Neural cell (in vitro differentiated cells): ENCODE results near the gene TTC39A. TPM values are rescaled to one million over a fixed set of nuclear protein-coding genes. Genes with fewer than 3 reads are reported as not detected.
"Not testable (repeated sequence)": the region's sequence is repeated elsewhere in the genome, so short reads cannot be mapped to it uniquely, and the experiment has no call there.

Experiments
- H2AFZ ChIP-seq: fragments of 200-600, 300-800 bp; sonication (generic), shearing (Covaris generic); 2 replicates; pipeline ENCODE4 v1.6.0; 2014; ENCODE audit warnings: low read depth, mild to moderate bottlenecking, antibody characterized with exemption, low read length, moderate library complexity
- H3F3A ChIP-seq: fragments of 200-600 bp; shearing (Covaris generic); 2 replicates; pipeline ENCODE4 v1.6.1; 2016; ENCODE audit warnings: mild to moderate bottlenecking, moderate library complexity, mixed read lengths, antibody characterized with exemption, low read length; ENCODE audit not compliant: insufficient read depth, poor library complexity, severe bottlenecking
- H3K27ac ChIP-seq: fragments of 200-600, 300-800 bp; sonication (generic), shearing (Covaris generic); 2 replicates; pipeline ENCODE4 v1.5.1; 2014; ENCODE audit warnings: mild to moderate bottlenecking, low read length, moderate library complexity
- H3K27me3 ChIP-seq: fragments of 300-800, 200-600 bp; sonication (generic), shearing (Covaris generic); 2 replicates; pipeline ENCODE4 v1.6.0; 2014; ENCODE audit warnings: mild to moderate bottlenecking, low read depth, low read length, moderate library complexity; ENCODE audit not compliant: insufficient read depth
- H3K36me3 ChIP-seq: fragments of 300-800, 200-600 bp; sonication (generic), shearing (Covaris generic); 2 replicates; pipeline ENCODE4 v1.5.1; 2014; ENCODE audit warnings: mild to moderate bottlenecking, antibody characterized with exemption, low read length, moderate library complexity; ENCODE audit not compliant: insufficient read depth
- H3K4me2 ChIP-seq: fragments of 300-800, 200-600 bp; sonication (generic), shearing (Covaris generic); 2 replicates; pipeline ENCODE4 v1.6.0; 2014; ENCODE audit warnings: mild to moderate bottlenecking, low read length
- H3K4me3 ChIP-seq: fragments of 300-800, 200-600 bp; sonication (generic), shearing (Covaris generic); 2 replicates; pipeline ENCODE4 v1.5.1; 2014; ENCODE audit warnings: mild to moderate bottlenecking, low read length, moderate library complexity
- H3K79me2 ChIP-seq: fragments of 200-600 bp; shearing (Covaris generic); replicated peaks from 2 replicates; pipeline ENCODE4 v1.6.0; 2014; ENCODE audit warnings: mild to moderate bottlenecking, low read length, moderate library complexity; ENCODE audit not compliant: insufficient read depth
- H3K9ac ChIP-seq: fragments of 300-800, 200-600 bp; sonication (generic), shearing (Covaris generic); 2 replicates; pipeline ENCODE4 v1.6.1; 2016; ENCODE audit warnings: mild to moderate bottlenecking, low read length, mixed read lengths
- H3K9me2 ChIP-seq: fragments of 200-600 bp; shearing (Covaris generic); 2 replicates; pipeline ENCODE4 v1.6.1; 2016; ENCODE audit warnings: mild to moderate bottlenecking, low read length, mixed read lengths; ENCODE audit not compliant: insufficient read depth
- H3K9me3 ChIP-seq: fragments of 200-600, 300-800 bp; sonication (generic), shearing (Covaris generic); 2 replicates; pipeline ENCODE4 v1.6.1; 2016; ENCODE audit warnings: mild to moderate bottlenecking, mixed run types, low read length, moderate library complexity, mixed read lengths
- H4K20me1 ChIP-seq: fragments of 200-600 bp; shearing (Covaris generic); 2 replicates; pipeline ENCODE4 v1.6.1; 2016; ENCODE audit warnings: mild to moderate bottlenecking, mixed run types; ENCODE audit not compliant: insufficient read depth
- EP300 ChIP-seq: fragments of 450-650 bp; conservative IDR thresholded peaks from 2 replicates; pipeline ENCODE4 v1.6.1; 2014; ENCODE audit warnings: antibody characterized with exemption, mild to moderate bottlenecking, moderate library complexity; ENCODE audit not compliant: poor library complexity, severe bottlenecking
- EZH2 ChIP-seq: fragments of 200-600, 300-800 bp; shearing (Covaris generic), sonication (generic); IDR thresholded peaks from 2 replicates; pipeline ENCODE4 v1.6.1; 2014; ENCODE audit warnings: antibody characterized with exemption, low read length, borderline replicate concordance, mild to moderate bottlenecking; ENCODE audit not compliant: insufficient read depth, poor library complexity, severe bottlenecking
- MXI1 ChIP-seq: fragments of 450-650 bp; conservative IDR thresholded peaks from 2 replicates; pipeline ENCODE4 v1.6.1; 2014; ENCODE audit warnings: antibody characterized with exemption, mild to moderate bottlenecking; ENCODE audit not compliant: poor library complexity, severe bottlenecking
- POLR2AphosphoS5 ChIP-seq: IDR thresholded peaks from 2 replicates; pipeline ENCODE4 v1.6.1; 2012
- RAD21 ChIP-seq: fragments of 450-650 bp; conservative IDR thresholded peaks from 2 replicates; pipeline ENCODE4 v1.6.1; 2014; ENCODE audit warnings: antibody characterized with exemption, mild to moderate bottlenecking, moderate library complexity
- SMC3 ChIP-seq: fragments of 450-650 bp; conservative IDR thresholded peaks from 2 replicates; pipeline ENCODE4 v1.6.1; 2014; ENCODE audit warnings: antibody characterized with exemption, mild to moderate bottlenecking, moderate library complexity; ENCODE audit not compliant: poor library complexity
- TAF1 ChIP-seq: IDR thresholded peaks from 2 replicates; pipeline ENCODE4 v1.6.1; 2012; ENCODE audit warnings: low read depth
- polyA plus RNA-seq: library from polyadenylated mRNA; depleted of rRNA; stranded (reverse); fragments of >200 nt; gene quantifications from 2 replicates; pipeline ENCODE4 v1.2.3, GENCODE V29; 2014
- TF ChIP-seq, protein P1 (sequence below): fragments of 450-650 bp; IDR thresholded peaks from 2 replicates; pipeline ENCODE4 v1.5.1; 2014; ENCODE audit warnings: antibody characterized with exemption, mild to moderate bottlenecking, moderate library complexity; ENCODE audit not compliant: poor library complexity, severe bottlenecking
- TF ChIP-seq, protein P2 (sequence below): IDR thresholded peaks from 2 replicates; pipeline ENCODE4 v1.6.1; 2012; ENCODE audit warnings: borderline replicate concordance

TTC39A gene
- polyA plus RNA-seq, 1 donor from 2014 or later, result 1.1 TPM

DNA sequence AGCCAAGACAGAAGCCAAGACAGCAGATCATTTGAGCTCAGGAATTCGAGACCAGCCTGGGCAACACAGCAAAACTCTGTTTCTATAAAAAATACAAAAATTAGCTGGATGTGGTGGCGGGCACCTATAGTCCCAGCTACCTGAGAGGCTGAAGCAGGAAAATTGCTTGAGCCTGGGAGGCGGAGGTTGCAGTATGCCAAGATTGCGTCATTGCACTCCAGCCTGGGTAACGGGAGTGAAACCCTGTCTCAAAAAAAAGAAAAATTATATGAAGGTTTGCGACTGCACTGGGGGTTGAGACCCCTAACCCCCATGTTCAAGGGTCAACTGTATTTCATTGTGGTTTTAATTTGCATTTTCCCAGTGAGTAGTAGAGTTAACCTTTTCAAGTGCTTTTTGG is 78.0 kb downstream of the TTC39A start (continued):
- TF ChIP-seq, protein P1, sequence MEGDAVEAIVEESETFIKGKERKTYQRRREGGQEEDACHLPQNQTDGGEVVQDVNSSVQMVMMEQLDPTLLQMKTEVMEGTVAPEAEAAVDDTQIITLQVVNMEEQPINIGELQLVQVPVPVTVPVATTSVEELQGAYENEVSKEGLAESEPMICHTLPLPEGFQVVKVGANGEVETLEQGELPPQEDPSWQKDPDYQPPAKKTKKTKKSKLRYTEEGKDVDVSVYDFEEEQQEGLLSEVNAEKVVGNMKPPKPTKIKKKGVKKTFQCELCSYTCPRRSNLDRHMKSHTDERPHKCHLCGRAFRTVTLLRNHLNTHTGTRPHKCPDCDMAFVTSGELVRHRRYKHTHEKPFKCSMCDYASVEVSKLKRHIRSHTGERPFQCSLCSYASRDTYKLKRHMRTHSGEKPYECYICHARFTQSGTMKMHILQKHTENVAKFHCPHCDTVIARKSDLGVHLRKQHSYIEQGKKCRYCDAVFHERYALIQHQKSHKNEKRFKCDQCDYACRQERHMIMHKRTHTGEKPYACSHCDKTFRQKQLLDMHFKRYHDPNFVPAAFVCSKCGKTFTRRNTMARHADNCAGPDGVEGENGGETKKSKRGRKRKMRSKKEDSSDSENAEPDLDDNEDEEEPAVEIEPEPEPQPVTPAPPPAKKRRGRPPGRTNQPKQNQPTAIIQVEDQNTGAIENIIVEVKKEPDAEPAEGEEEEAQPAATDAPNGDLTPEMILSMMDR, result no peak

DNA sequence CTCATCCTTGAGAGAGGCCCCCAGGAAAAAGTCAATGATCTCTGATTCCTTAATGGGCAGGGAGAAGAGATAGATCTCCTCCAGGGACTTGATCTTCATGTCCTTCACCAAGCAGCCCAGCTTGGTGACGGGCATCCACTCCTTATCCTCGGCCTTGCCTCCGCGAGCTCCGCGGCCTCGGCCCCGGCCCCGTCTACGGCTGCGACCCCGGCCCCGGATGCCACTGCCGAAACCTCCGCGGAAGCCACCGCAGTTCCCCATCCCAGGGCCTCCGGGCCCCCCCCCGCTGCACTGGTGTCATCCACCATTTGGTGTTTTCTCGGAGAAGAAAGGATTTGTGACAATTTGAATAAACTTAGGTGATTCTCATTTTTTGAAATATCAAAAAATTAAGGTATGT is 79.2 kb downstream of the TTC39A start:
- H3K36me3 ChIP-seq, H3F3A ChIP-seq, H3K27me3 ChIP-seq, H3K4me2 ChIP-seq, H2AFZ ChIP-seq, H3K27ac ChIP-seq, H3K9ac ChIP-seq, H3K9me3 ChIP-seq, H4K20me1 ChIP-seq, H3K9me2 ChIP-seq, H3K4me3 ChIP-seq: not testable (repeated sequence)
- peaks cover 76% of the 10 kb centered on the region for H3K79me2 ChIP-seq

DNA sequence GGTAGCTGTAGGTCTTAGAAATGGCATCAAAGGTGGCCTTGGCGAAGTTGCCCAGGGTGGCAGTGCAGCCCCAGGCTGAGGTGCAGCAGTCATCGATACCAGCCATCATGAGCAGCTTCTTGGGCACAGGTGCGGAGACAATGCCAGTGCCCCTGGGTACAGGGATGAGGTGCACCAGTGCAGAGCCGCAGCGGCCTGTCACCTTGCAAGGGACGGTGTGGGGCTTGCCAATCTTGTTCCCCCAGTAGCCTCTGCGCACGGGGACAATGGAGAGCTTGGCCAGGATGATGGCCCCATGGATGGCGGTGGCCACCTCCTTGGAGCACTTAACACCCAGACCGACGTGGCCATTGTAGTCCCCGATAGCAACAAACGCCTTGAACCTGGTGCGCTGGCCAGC is 79.6 kb downstream of the TTC39A start:
- H3K36me3 ChIP-seq, H3K27ac ChIP-seq, H3K9ac ChIP-seq, H3K9me3 ChIP-seq, H3F3A ChIP-seq, H4K20me1 ChIP-seq, H3K27me3 ChIP-seq, H3K4me2 ChIP-seq, H3K4me3 ChIP-seq, H3K9me2 ChIP-seq, H2AFZ ChIP-seq: not testable (repeated sequence)
- H3K79me2 ChIP-seq, result peaks cover 74% of the 10 kb centered on the region

DNA sequence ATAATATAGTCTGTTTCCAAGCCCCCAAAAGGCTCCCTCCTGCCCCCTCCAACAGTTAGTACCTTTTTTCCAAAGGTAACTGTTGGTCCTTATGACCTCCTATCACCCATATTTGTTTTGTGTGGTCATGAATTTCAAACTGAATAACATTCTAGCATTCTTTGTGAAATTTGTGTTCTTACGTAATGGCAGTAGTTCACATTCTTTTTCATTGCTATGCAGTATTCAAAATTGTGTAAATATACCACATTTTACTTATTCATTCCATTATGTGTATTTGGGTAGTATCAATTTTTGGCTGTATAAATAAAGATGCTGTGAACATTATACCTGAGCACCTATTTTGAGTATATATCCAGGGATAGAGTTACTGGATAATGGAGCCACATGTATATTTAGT is 80.9 kb downstream of the TTC39A start:
- TF ChIP-seq SMC3 (no peak), TAF1 (no peak), POLR2AphosphoS5 (no peak), MXI1 (no peak), EZH2 (no peak), EP300 (no peak), RAD21 (no peak)
- TF ChIP-seq, protein P1, result no peak
- TF ChIP-seq, protein P2, sequence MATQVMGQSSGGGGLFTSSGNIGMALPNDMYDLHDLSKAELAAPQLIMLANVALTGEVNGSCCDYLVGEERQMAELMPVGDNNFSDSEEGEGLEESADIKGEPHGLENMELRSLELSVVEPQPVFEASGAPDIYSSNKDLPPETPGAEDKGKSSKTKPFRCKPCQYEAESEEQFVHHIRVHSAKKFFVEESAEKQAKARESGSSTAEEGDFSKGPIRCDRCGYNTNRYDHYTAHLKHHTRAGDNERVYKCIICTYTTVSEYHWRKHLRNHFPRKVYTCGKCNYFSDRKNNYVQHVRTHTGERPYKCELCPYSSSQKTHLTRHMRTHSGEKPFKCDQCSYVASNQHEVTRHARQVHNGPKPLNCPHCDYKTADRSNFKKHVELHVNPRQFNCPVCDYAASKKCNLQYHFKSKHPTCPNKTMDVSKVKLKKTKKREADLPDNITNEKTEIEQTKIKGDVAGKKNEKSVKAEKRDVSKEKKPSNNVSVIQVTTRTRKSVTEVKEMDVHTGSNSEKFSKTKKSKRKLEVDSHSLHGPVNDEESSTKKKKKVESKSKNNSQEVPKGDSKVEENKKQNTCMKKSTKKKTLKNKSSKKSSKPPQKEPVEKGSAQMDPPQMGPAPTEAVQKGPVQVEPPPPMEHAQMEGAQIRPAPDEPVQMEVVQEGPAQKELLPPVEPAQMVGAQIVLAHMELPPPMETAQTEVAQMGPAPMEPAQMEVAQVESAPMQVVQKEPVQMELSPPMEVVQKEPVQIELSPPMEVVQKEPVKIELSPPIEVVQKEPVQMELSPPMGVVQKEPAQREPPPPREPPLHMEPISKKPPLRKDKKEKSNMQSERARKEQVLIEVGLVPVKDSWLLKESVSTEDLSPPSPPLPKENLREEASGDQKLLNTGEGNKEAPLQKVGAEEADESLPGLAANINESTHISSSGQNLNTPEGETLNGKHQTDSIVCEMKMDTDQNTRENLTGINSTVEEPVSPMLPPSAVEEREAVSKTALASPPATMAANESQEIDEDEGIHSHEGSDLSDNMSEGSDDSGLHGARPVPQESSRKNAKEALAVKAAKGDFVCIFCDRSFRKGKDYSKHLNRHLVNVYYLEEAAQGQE, result no peak
- Histone ChIP-seq H3K4me3 (no peak overlapping the region), H3K27ac (no peak overlapping the region), H3K27me3 (no peaks in the 10 kb centered on the region), H3K79me2 (peaks cover 79% of the 10 kb centered on the region), H3K9me3 (no peaks in the 10 kb centered on the region), H2AFZ (no peak overlapping the region), H3K9ac (no peak overlapping the region), H3K4me2 (no peak overlapping the region), H3K9me2 (no peaks in the 10 kb centered on the region), H4K20me1 (peaks cover 3% of the 10 kb centered on the region), H3K36me3 (no peaks in the 10 kb centered on the region), H3F3A (no peaks in the 10 kb centered on the region)
